ENCODE measurements around the gene TAF3.

- TF ChIP-seq POLR2A (IDR thresholded peaks at IDR 0.05) (no peak), CTCF (IDR thresholded peaks at IDR 0.05) (no peak)
Measured at GRCh38 chr10:7902413-7902812, 84.1 kb downstream of the TAF3 start.
